ENCODE data around the gene PPFIBP2. TPM values are rescaled to one million over a fixed set of nuclear protein-coding genes. Genes with fewer than 3 reads are reported as not detected.

The PPFIBP2 gene
- total and polyA plus RNA-seq, 10 donors = 17.2 to 75.1 (median 40.4) TPM

DNA sequence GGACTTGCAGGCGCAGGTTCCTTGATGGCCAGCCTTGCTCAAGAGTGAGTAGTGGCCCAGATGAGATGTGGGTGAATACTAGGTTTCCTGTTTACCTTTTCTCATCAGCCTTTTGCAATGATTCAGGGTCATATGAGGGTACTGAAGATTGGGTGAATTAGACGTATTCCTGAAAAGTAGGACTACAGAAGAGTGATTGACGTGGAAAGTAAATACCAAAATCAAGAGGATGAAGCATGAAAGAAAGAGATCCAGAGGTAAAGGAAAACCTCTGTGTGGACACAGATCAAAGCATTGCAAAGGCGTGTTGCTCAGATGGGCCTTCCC, 99.6 kb downstream of the PPFIBP2 start:
- DNase-seq = no peak
- no peaks in the 10 kb centered on the region for H3K27me3 ChIP-seq (replicated peaks in 1 of 7)
- peaks cover 0 to 75% (median 13%) of the 10 kb centered on the region in 6 donors for H3K36me3 ChIP-seq
- 78 to 92% (median 88%) methylated on average over 4 of the region's 4 CpGs for WGBS, 5 donors
- TF ChIP-seq POLR2A (IDR thresholded peaks at IDR 0.05) (no peak), POLR2AphosphoS5 (IDR thresholded peaks at IDR 0.05) (no peak)
- TF ChIP-seq, protein P1, sequence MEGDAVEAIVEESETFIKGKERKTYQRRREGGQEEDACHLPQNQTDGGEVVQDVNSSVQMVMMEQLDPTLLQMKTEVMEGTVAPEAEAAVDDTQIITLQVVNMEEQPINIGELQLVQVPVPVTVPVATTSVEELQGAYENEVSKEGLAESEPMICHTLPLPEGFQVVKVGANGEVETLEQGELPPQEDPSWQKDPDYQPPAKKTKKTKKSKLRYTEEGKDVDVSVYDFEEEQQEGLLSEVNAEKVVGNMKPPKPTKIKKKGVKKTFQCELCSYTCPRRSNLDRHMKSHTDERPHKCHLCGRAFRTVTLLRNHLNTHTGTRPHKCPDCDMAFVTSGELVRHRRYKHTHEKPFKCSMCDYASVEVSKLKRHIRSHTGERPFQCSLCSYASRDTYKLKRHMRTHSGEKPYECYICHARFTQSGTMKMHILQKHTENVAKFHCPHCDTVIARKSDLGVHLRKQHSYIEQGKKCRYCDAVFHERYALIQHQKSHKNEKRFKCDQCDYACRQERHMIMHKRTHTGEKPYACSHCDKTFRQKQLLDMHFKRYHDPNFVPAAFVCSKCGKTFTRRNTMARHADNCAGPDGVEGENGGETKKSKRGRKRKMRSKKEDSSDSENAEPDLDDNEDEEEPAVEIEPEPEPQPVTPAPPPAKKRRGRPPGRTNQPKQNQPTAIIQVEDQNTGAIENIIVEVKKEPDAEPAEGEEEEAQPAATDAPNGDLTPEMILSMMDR (IDR thresholded peaks at IDR 0.05 in 8 of 11, conservative IDR thresholded peaks at IDR 0.05 in 3 of 11) = no peak
- H3K4me3 ChIP-seq = no peak overlapping the region
- H3K4me1 ChIP-seq = no peaks in the 10 kb centered on the region
- H3K27ac ChIP-seq = no peak overlapping the region
- intact Hi-C loops (cut with DNase I; ENCODE audit: low total_unique reads) = no loop called here
- no peaks in the 10 kb centered on the region for H3K9me3 ChIP-seq

DNA sequence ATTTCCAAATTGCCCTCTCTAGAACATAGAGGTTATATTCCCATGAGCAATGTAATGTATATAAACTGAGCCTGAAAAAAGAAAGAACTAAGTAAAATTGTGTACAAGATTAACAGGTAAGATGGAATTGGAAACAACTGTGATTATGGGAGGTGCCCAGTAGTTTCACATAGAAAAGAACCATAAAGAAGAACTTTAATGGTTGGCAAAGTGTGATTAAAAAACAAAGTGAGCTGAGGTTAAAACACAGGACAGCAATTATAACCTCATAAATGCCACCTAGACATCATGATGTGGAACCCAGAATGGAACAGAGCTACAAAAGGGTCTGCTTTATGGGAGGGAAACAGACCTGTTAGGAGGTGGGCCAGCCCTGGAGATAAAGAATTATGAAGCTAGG, 100.9 kb downstream of the PPFIBP2 start:
- Histone ChIP-seq H3K36me3 (peaks cover 0 to 72% (median 13%) of the 10 kb centered on the region in 6 donors), H3K4me3 (no peak overlapping the region), H3K9me3 (no peaks in the 10 kb centered on the region), H3K27ac (no peak overlapping the region), H3K4me1 (no peaks in the 10 kb centered on the region), H3K27me3 (replicated peaks in 1 of 7) (no peaks in the 10 kb centered on the region)
- intact Hi-C loops (cut with DNase I; ENCODE audit: low total_unique reads) = no loop called here
- DNase-seq = no peak
- no peak for TF ChIP-seq POLR2A (IDR thresholded peaks at IDR 0.05)

DNA sequence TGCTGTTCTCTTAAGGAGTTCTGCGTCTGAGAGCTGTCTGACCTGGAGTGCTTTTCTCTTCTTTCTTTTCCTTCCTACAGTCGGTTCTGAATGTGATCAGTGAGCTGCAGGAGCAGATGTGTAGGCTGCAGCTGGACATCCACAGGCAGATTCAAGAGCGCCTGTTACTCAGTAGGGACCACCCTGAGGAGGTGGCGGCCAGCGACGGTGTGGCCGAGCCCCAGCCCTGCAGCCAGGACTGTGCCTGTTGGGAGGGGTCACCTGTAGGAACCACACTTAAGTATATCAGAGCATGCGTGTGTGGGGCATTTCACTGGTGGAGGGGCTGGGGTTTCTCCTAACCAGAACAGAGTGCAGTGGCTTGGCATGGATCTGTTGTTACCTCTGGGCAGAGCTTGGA, 103.2 kb downstream of the PPFIBP2 start:
- intact Hi-C loops (cut with DNase I; ENCODE audit: low total_unique reads) = no loop called here
- H3K27me3 ChIP-seq (replicated peaks in 1 of 7) = no peaks in the 10 kb centered on the region
- no peaks in the 10 kb centered on the region for H3K4me1 ChIP-seq
- H3K9me3 ChIP-seq = no peaks in the 10 kb centered on the region
- no peak for DNase-seq
- WGBS, 5 donors = 84 to 93% (median 92%) methylated on average over 7 to 8 of the region's 8 CpGs
- H3K4me3 ChIP-seq = no peak overlapping the region
- peaks cover 0 to 67% (median 7%) of the 10 kb centered on the region in 6 donors for H3K36me3 ChIP-seq
- H3K27ac ChIP-seq = no peak overlapping the region
- TF ChIP-seq POLR2AphosphoS5 (IDR thresholded peaks at IDR 0.05) (no peak), POLR2A (IDR thresholded peaks at IDR 0.05) (no peak)
- TF ChIP-seq, protein P1 (IDR thresholded peaks at IDR 0.05 in 8 of 11, conservative IDR thresholded peaks at IDR 0.05 in 3 of 11) = no peak

DNA sequence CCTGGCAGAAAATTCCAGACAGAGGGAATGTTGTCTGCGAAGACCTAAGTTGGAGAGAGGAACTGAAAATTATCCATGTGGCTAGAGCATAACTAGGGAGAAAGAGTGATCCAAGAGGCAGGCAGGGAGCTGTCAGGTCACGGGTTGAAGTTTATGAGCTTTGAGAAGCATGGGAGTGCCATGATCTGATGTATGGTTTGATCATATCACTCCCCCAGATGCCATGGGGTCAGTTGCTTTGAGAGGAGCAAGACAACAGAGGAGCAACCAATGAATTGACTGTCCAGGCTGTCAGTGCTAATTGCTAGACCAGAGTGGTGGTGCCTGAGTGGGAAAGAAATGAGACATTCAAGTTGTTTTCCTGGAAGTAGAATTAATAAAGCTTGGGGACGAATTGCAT, 105.5 kb downstream of the PPFIBP2 start:
- no peak overlapping the region for H3K27ac ChIP-seq
- H3K27me3 ChIP-seq (replicated peaks in 1 of 7) = no peaks in the 10 kb centered on the region
- H3K4me1 ChIP-seq = no peaks in the 10 kb centered on the region
- H3K36me3 ChIP-seq = peaks cover 0 to 66% (median 4%) of the 10 kb centered on the region in 6 donors
- DNase-seq = no peak
- TF ChIP-seq, protein P1 (IDR thresholded peaks at IDR 0.05 in 8 of 11, conservative IDR thresholded peaks at IDR 0.05 in 3 of 11) = no peak
- TF ChIP-seq POLR2A (IDR thresholded peaks at IDR 0.05) (no peak), POLR2AphosphoS5 (IDR thresholded peaks at IDR 0.05) (no peak)
- 78 to 86% (median 84%) methylated on average over 3 of the region's 3 CpGs for WGBS, 5 donors
- no peak overlapping the region for H3K4me3 ChIP-seq
- intact Hi-C loops (cut with DNase I; ENCODE audit: low total_unique reads) = no loop called here
- H3K9me3 ChIP-seq = no peaks in the 10 kb centered on the region

DNA sequence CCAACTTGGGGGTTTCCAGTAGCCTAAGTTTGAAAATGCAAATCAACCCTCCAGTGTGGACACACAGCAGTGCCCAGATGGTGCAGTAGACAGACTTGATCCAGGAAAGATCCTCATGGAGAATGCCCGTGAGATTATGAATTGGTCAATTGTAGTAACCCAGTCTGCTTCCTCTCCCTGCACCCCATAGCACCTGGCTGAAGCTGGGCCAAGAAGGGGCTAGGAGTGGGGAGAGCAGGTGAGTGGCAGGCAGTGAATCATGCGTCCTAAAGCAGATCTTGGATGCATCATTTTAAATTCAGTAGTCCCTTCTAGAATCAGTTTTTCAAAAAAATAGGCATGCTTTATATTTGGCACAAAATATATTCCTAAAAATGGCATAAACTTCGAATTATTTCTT, 107.3 kb downstream of the PPFIBP2 start:
- Histone ChIP-seq H3K27me3 (replicated peaks in 1 of 7) (no peaks in the 10 kb centered on the region), H3K4me3 (no peak overlapping the region), H3K4me1 (no peaks in the 10 kb centered on the region), H3K9me3 (no peaks in the 10 kb centered on the region), H3K27ac (no peak overlapping the region), H3K36me3 (peaks cover 0 to 77% (median 9%) of the 10 kb centered on the region in 6 donors)
- intact Hi-C loops (cut with DNase I; ENCODE audit: low total_unique reads) = no loop called here
- TF ChIP-seq POLR2A (IDR thresholded peaks at IDR 0.05) (no peak), POLR2AphosphoS5 (IDR thresholded peaks at IDR 0.05) (no peak)
- TF ChIP-seq, protein P1 (IDR thresholded peaks at IDR 0.05 in 8 of 11, conservative IDR thresholded peaks at IDR 0.05 in 3 of 11) = no peak
- 71 to 80% (median 76%) methylated on average over 3 of the region's 3 CpGs for WGBS, 5 donors
- no peak for DNase-seq
